ENCODE results near the gene XRCC3. TPM values are rescaled to one million over a fixed set of nuclear protein-coding genes. Genes with fewer than 3 reads are reported as not detected.

Gene XRCC3
- total and polyA plus RNA-seq, 10 of the 15 experiments (the other 5 are each of a cell fraction or from before 2014, with no cell fraction given) = 0.37 to 52.0 (median 26.8) TPM

DNA sequence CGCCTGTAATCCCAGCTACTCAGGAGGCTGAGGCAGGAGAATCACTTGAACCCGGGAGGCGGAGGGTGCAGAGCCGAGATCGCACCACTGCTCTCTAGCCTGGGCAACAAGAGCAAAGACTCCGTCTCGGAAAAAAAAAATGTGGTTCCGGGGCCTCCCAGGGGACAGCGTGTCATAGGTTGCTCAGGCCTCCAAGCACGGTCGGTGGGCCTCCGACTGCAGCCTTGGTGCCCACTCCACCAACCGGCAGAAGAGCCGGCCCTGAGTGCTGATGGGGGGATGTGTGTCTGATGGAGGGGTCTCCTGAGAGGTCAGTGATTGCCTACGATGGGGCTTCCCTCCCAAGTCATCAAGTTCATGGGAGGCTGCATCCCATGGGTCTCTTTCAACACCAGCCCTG is 16.2 kb upstream of the XRCC3 start (continued):
- TF ChIP-seq, protein P1, sequence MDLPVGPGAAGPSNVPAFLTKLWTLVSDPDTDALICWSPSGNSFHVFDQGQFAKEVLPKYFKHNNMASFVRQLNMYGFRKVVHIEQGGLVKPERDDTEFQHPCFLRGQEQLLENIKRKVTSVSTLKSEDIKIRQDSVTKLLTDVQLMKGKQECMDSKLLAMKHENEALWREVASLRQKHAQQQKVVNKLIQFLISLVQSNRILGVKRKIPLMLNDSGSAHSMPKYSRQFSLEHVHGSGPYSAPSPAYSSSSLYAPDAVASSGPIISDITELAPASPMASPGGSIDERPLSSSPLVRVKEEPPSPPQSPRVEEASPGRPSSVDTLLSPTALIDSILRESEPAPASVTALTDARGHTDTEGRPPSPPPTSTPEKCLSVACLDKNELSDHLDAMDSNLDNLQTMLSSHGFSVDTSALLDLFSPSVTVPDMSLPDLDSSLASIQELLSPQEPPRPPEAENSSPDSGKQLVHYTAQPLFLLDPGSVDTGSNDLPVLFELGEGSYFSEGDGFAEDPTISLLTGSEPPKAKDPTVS (IDR thresholded peaks at IDR 0.05; ENCODE audit: low read depth, low read length) = no peak
- TF ChIP-seq IRF4 (IDR thresholded peaks at IDR 0.05; ENCODE audit: low read depth, low read length) (no peak), NR2C1 (IDR thresholded peaks at IDR 0.05) (no peak), CBX3 (IDR thresholded peaks at IDR 0.05; ENCODE audit: borderline replicate concordance, low read depth) (no peak), ASH2L (IDR thresholded peaks at IDR 0.05; ENCODE audit: borderline replicate concordance, low read depth) (no peak), RCOR1 (conservative IDR thresholded peaks at IDR 0.05; ENCODE audit: low read depth, low read length) (no peak), TCF7 (IDR thresholded peaks at IDR 0.05; ENCODE audit: borderline replicate concordance) (no peak), SREBF2 (IDR thresholded peaks at IDR 0.05; ENCODE audit: low read length) (no peak)
- TF ChIP-seq, protein P2, sequence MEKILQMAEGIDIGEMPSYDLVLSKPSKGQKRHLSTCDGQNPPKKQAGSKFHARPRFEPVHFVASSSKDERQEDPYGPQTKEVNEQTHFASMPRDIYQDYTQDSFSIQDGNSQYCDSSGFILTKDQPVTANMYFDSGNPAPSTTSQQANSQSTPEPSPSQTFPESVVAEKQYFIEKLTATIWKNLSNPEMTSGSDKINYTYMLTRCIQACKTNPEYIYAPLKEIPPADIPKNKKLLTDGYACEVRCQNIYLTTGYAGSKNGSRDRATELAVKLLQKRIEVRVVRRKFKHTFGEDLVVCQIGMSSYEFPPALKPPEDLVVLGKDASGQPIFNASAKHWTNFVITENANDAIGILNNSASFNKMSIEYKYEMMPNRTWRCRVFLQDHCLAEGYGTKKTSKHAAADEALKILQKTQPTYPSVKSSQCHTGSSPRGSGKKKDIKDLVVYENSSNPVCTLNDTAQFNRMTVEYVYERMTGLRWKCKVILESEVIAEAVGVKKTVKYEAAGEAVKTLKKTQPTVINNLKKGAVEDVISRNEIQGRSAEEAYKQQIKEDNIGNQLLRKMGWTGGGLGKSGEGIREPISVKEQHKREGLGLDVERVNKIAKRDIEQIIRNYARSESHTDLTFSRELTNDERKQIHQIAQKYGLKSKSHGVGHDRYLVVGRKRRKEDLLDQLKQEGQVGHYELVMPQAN (conservative IDR thresholded peaks at IDR 0.05) = no peak
- TF ChIP-seq, protein P3, sequence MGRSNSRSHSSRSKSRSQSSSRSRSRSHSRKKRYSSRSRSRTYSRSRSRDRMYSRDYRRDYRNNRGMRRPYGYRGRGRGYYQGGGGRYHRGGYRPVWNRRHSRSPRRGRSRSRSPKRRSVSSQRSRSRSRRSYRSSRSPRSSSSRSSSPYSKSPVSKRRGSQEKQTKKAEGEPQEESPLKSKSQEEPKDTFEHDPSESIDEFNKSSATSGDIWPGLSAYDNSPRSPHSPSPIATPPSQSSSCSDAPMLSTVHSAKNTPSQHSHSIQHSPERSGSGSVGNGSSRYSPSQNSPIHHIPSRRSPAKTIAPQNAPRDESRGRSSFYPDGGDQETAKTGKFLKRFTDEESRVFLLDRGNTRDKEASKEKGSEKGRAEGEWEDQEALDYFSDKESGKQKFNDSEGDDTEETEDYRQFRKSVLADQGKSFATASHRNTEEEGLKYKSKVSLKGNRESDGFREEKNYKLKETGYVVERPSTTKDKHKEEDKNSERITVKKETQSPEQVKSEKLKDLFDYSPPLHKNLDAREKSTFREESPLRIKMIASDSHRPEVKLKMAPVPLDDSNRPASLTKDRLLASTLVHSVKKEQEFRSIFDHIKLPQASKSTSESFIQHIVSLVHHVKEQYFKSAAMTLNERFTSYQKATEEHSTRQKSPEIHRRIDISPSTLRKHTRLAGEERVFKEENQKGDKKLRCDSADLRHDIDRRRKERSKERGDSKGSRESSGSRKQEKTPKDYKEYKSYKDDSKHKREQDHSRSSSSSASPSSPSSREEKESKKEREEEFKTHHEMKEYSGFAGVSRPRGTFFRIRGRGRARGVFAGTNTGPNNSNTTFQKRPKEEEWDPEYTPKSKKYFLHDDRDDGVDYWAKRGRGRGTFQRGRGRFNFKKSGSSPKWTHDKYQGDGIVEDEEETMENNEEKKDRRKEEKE (IDR thresholded peaks at IDR 0.05) = no peak
